Trophoblast cell (in vitro differentiated cells and primary cell): ENCODE data around the gene DYRK1A.
"Not testable (repeated sequence)": the region's sequence is repeated elsewhere in the genome, so short reads cannot be mapped to it uniquely, and the experiment has no call there.

Experiments
- DNase-seq, 2 donors: peaks; one replicate each; pipeline ENCODE4 v3.0.0-alpha.2; 2016
- H2AFZ ChIP-seq: 2 replicates; pipeline ENCODE4 v1.6.1; 2013; ENCODE audit warnings: low read length, moderate library complexity, mild to moderate bottlenecking; ENCODE audit not compliant: insufficient read depth, poor library complexity
- H2AK5ac ChIP-seq: 2 replicates; pipeline ENCODE4 v1.6.1; 2013; ENCODE audit warnings: mild to moderate bottlenecking, low read length
- H2BK120ac ChIP-seq: 2 replicates; pipeline ENCODE4 v1.6.1; 2013; ENCODE audit warnings: low read length, mild to moderate bottlenecking, moderate library complexity; ENCODE audit not compliant: insufficient read depth, poor library complexity
- H2BK12ac ChIP-seq: 2 replicates; pipeline ENCODE4 v1.6.1; 2013; ENCODE audit warnings: mild to moderate bottlenecking, low read length, moderate library complexity
- H2BK5ac ChIP-seq: 2 replicates; pipeline ENCODE4 v1.6.1; 2013; ENCODE audit warnings: low read length, low read depth, moderate library complexity, mild to moderate bottlenecking; ENCODE audit not compliant: poor library complexity
- H3K14ac ChIP-seq: 2 replicates; pipeline ENCODE4 v1.6.1; 2013; ENCODE audit warnings: mild to moderate bottlenecking, low read length
- H3K18ac ChIP-seq: 2 replicates; pipeline ENCODE4 v1.6.1; 2013; ENCODE audit warnings: mild to moderate bottlenecking, low read length
- H3K23ac ChIP-seq: 2 replicates; pipeline ENCODE4 v1.6.1; 2013; ENCODE audit warnings: low read length
- H3K27ac ChIP-seq: 2 replicates; pipeline ENCODE4 v1.5.1; 2013; ENCODE audit warnings: low read depth, mild to moderate bottlenecking, inconsistent platforms, low read length, moderate library complexity
- H3K27me3 ChIP-seq: 2 replicates; pipeline ENCODE4 v1.6.1; 2013; ENCODE audit warnings: inconsistent platforms, mild to moderate bottlenecking, low read length, moderate library complexity; ENCODE audit not compliant: insufficient read depth
- H3K36me3 ChIP-seq, 2 experiments: 1 replicate in 1 of 2; 2 replicates in 1 of 2; pipeline ENCODE4 v1.6.1; 2013; ENCODE audit warnings: low read length in 2 of 2, mild to moderate bottlenecking in 2 of 2, moderate library complexity in 1 of 2; ENCODE audit not compliant: insufficient read depth in 2 of 2, control insufficient read depth in 1 of 2
- H3K4ac ChIP-seq: 2 replicates; pipeline ENCODE4 v1.6.1; 2013; ENCODE audit warnings: low read depth, mild to moderate bottlenecking, low read length, moderate library complexity
- H3K4me1 ChIP-seq, 2 experiments: 1 replicate in 1 of 2; 2 replicates in 1 of 2; pipeline ENCODE4 v1.6.1; 2013; ENCODE audit warnings: low read length in 2 of 2, mild to moderate bottlenecking in 2 of 2, moderate library complexity in 1 of 2; ENCODE audit not compliant: insufficient read depth in 2 of 2, control insufficient read depth in 1 of 2
- H3K4me2 ChIP-seq: 2 replicates; pipeline ENCODE4 v1.6.1; 2013; ENCODE audit warnings: inconsistent platforms, mild to moderate bottlenecking, low read length, moderate library complexity
- H3K4me3 ChIP-seq: 2 replicates; pipeline ENCODE4 v1.5.1; 2013; ENCODE audit warnings: mild to moderate bottlenecking, low read depth, low read length, inconsistent platforms
- H3K79me1 ChIP-seq: one replicate; pipeline ENCODE4 v1.6.1; 2013; ENCODE audit warnings: low read length
- H3K79me2 ChIP-seq: 2 replicates; pipeline ENCODE4 v1.6.1; 2013; ENCODE audit warnings: low read length, mild to moderate bottlenecking; ENCODE audit not compliant: control insufficient read depth, insufficient read depth, poor library complexity
- H3K9ac ChIP-seq: 2 replicates; pipeline ENCODE4 v1.6.1; 2013; ENCODE audit warnings: mild to moderate bottlenecking, low read length
- H3K9me3 ChIP-seq: 2 replicates; pipeline ENCODE4 v1.6.1; 2013; ENCODE audit warnings: low read depth, mild to moderate bottlenecking, control low read depth, inconsistent platforms, low read length; ENCODE audit not compliant: insufficient read depth
- H4K12ac ChIP-seq: 2 replicates; pipeline ENCODE4 v1.6.1; 2013; ENCODE audit warnings: low read depth, mild to moderate bottlenecking, low read length, moderate library complexity
- H4K8ac ChIP-seq: 2 replicates; pipeline ENCODE4 v1.6.1; 2013; ENCODE audit warnings: low read depth, mild to moderate bottlenecking, low read length, moderate library complexity
- H4K91ac ChIP-seq: one replicate; pipeline ENCODE4 v1.6.1; 2013; ENCODE audit warnings: low read depth, mild to moderate bottlenecking, low read length, moderate library complexity
- WGBS: extraction: QIAGEN DNeasy Blood & Tissue Kit; methylation state at CpG from one replicate; pipeline ENCODE4 v1.1.7; 2013; ENCODE audit warnings: missing lambda C conversion rate; ENCODE audit not compliant: insufficient read length, insufficient coverage; ENCODE audit errors: extremely low coverage; 5-methylcytosine and 5-hydroxymethylcytosine counted together

The DYRK1A gene

GRCh38 chr21:37536616-37537278, 170.2 kb downstream of the DYRK1A start:
- peaks cover 5 to 6% of the 10 kb centered on the region in 2 experiments for H3K4me1 ChIP-seq
- H2AK5ac ChIP-seq: no peak overlapping the region
- H3K27me3 ChIP-seq: no peaks in the 10 kb centered on the region
- H3K4me3 ChIP-seq: no peak overlapping the region
- H2BK5ac ChIP-seq: no peak overlapping the region
- H3K79me2 ChIP-seq: no peaks in the 10 kb centered on the region
- H3K18ac ChIP-seq: no peak overlapping the region
- H2BK12ac ChIP-seq: peak overlapping the region; percentile 42
- no peak overlapping the region for H3K4ac ChIP-seq
- H4K91ac ChIP-seq: no peak overlapping the region
- H3K79me1 ChIP-seq: peaks cover 3% of the 10 kb centered on the region
- no peak overlapping the region for H3K9ac ChIP-seq
- H3K14ac ChIP-seq: no peak overlapping the region
- no peak overlapping the region for H2AFZ ChIP-seq
- H3K27ac ChIP-seq: peak overlapping the region; percentile 12
- no peak overlapping the region for H3K4me2 ChIP-seq
- H3K9me3 ChIP-seq: peaks cover 5% of the 10 kb centered on the region
- H4K8ac ChIP-seq: no peak overlapping the region
- H2BK120ac ChIP-seq: no peak overlapping the region
- no peak for DNase-seq
- no CpG with 5 or more reads among the region's 8 CpGs for WGBS
- no peaks in the 10 kb centered on the region for H3K36me3 ChIP-seq
- H3K23ac ChIP-seq: no peak overlapping the region
- no peak overlapping the region for H4K12ac ChIP-seq

- Histone ChIP-seq H3K23ac (no peak overlapping the region), H2AFZ (no peak overlapping the region), H3K36me3 (no peaks in the 10 kb centered on the region), H4K8ac (peak overlapping the region; percentile 7), H3K14ac (peak overlapping the region; percentile 18), H3K4me3 (no peak overlapping the region), H3K27ac (no peak overlapping the region), H3K18ac (no peak overlapping the region), H3K4me2 (no peak overlapping the region), H4K91ac (peak overlapping the region; percentile 54), H4K12ac (no peak overlapping the region), H2BK120ac (peak overlapping the region; percentile 22), H3K27me3 (no peaks in the 10 kb centered on the region), H2BK5ac (peak overlapping the region; percentile 15), H2AK5ac (no peak overlapping the region), H3K79me1 (peaks cover 3% of the 10 kb centered on the region), H2BK12ac (no peak overlapping the region), H3K4me1 (peaks cover 5 to 6% of the 10 kb centered on the region in 2 experiments), H3K4ac (no peak overlapping the region), H3K9ac (no peak overlapping the region), H3K9me3 (peaks cover 5% of the 10 kb centered on the region), H3K79me2 (no peaks in the 10 kb centered on the region)
- no CpG with 5 or more reads among the region's 4 CpGs for WGBS
- no peak for DNase-seq
Observed at GRCh38 chr21:37537391-37537996, 170.9 kb downstream of the DYRK1A start.

GRCh38 chr21:37538971-37539590, 172.5 kb downstream of the DYRK1A start:
- Histone ChIP-seq H2BK120ac (no peak overlapping the region), H3K9me3 (peaks cover 5% of the 10 kb centered on the region), H4K12ac (no peak overlapping the region), H2AFZ (no peak overlapping the region), H3K9ac (no peak overlapping the region), H3K14ac (no peak overlapping the region), H3K79me1 (peaks cover 3% of the 10 kb centered on the region), H3K79me2 (no peaks in the 10 kb centered on the region), H3K18ac (no peak overlapping the region), H3K4me3 (no peak overlapping the region), H3K4me1 (peaks cover 0 to 2% of the 10 kb centered on the region in 2 experiments), H2BK12ac (no peak overlapping the region), H2AK5ac (no peak overlapping the region), H3K23ac (no peak overlapping the region), H4K91ac (no peak overlapping the region), H3K4me2 (no peak overlapping the region), H3K27me3 (no peaks in the 10 kb centered on the region), H3K4ac (no peak overlapping the region), H3K27ac (no peak overlapping the region), H4K8ac (no peak overlapping the region), H2BK5ac (no peak overlapping the region), H3K36me3 (no peaks in the 10 kb centered on the region)
- WGBS: no CpG with 5 or more reads among the region's 5 CpGs
- DNase-seq: no peak

- not testable (repeated sequence) for H3K14ac ChIP-seq, H3K4ac ChIP-seq, H3K9me3 ChIP-seq, DNase-seq, H3K4me3 ChIP-seq, H3K27ac ChIP-seq, H3K23ac ChIP-seq, H2BK12ac ChIP-seq, H3K79me2 ChIP-seq, H4K8ac ChIP-seq, H3K18ac ChIP-seq, H3K4me1 ChIP-seq, H2BK5ac ChIP-seq, H4K12ac ChIP-seq, H2AK5ac ChIP-seq, H3K4me2 ChIP-seq, H2BK120ac ChIP-seq, H3K36me3 ChIP-seq, H3K9ac ChIP-seq, H3K27me3 ChIP-seq, H4K91ac ChIP-seq, H3K79me1 ChIP-seq, H2AFZ ChIP-seq
- WGBS: no CpG with 5 or more reads among the region's 2 CpGs
Observed at GRCh38 chr21:37541128-37541527, 174.6 kb downstream of the DYRK1A start.
